Activated naive CD4-positive, alpha-beta T cell treated with anti-CD3 and anti-CD28 coated beads, Interleukin-2, amount 50 U/mL, for 24 hours (primary cell): ENCODE measurements around the gene LBHD1.

Source experiments
- H3K27ac Mint-ChIP-seq: one replicate; pipeline ENCODE4 v1.8.0; 2021; ENCODE audit warnings: mild to moderate bottlenecking, mixed read lengths
- H3K27me3 Mint-ChIP-seq: one replicate; pipeline ENCODE4 v1.8.0; 2021; ENCODE audit warnings: mixed read lengths
- H3K36me3 Mint-ChIP-seq: one replicate; pipeline ENCODE4 v1.8.0; 2021; ENCODE audit warnings: mixed read lengths
- H3K4me1 Mint-ChIP-seq: one replicate; pipeline ENCODE4 v1.8.0; 2021; ENCODE audit warnings: mixed read lengths
- H3K4me3 Mint-ChIP-seq: one replicate; pipeline ENCODE4 v1.8.0; 2021; ENCODE audit warnings: mild to moderate bottlenecking, mixed read lengths
- H3K9me3 Mint-ChIP-seq: one replicate; pipeline ENCODE4 v1.8.0; 2021; ENCODE audit warnings: mixed read lengths

Gene LBHD1

DNA sequence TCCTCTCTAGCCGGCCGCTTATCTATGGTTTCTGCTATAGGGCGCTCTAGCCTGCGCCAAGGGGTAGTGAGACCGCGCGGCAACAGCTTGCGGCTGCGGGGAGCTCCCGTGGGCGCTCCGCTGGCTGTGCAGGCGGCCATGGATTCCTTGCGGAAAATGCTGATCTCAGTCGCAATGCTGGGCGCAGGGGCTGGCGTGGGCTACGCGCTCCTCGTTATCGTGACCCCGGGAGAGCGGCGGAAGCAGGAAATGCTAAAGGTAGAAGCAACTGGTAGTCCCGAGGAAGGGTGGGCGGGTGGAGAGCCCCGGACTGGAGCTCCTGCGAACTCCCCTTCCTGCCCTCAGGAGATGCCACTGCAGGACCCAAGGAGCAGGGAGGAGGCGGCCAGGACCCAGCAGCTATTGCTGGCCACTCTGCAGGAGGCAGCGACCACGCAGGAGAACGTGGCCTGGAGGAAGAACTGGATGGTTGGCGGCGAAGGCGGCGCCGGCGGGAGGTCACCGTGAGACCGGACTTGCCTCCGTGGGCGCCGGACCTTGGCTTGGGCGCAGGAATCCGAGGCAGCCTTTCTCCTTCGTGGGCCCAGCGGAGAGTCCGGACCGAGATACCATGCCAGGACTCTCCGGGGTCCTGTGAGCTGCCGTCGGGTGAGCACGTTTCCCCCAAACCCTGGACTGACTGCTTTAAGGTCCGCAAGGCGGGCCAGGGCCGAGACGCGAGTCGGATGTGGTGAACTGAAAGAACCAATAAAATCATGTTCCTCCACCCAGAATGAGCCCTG is at the start of gene LBHD1, which contains the start of gene UQCC3:
LBHD1 (minus strand) TSS at position 660 of the 782 bp plus-strand sequence. CDS start 2,236 bp downstream, outside the sequence.
UQCC3 (plus strand) TSS at position 66 of the 782 bp plus-strand sequence; CDS start at position 139, 73 bp downstream.
- no peaks in the 10 kb centered on the region for H3K9me3 Mint-ChIP-seq
- H3K27me3 Mint-ChIP-seq = no peaks in the 10 kb centered on the region
- H3K4me1 Mint-ChIP-seq = peaks cover 45% of the 10 kb centered on the region
- H3K36me3 Mint-ChIP-seq = peaks cover 11% of the 10 kb centered on the region
- peak within 1 kb of the TSS; percentile 96 for H3K27ac Mint-ChIP-seq
- H3K4me3 Mint-ChIP-seq = peak within 1 kb of the TSS; percentile 100

- Mint-ChIP-seq H3K27ac (peak overlapping the region; percentile 38), H3K27me3 (no peaks in the 10 kb centered on the region)
These were observed 47.4 kb upstream of the LBHD1 start for GRCh38 chr11:62719302-62719978.

GRCh38 chr11:62716816-62717215 is 44.7 kb upstream of the LBHD1 start:
- Mint-ChIP-seq H3K4me3 (no peak overlapping the region), H3K4me1 (peaks cover 58% of the 10 kb centered on the region), H3K9me3 (no peaks in the 10 kb centered on the region), H3K27ac (peak overlapping the region; percentile 62), H3K27me3 (no peaks in the 10 kb centered on the region), H3K36me3 (peaks cover 32% of the 10 kb centered on the region)

More at GRCh38 chr11:62719302-62719978, 47.4 kb upstream of the LBHD1 start:
- Mint-ChIP-seq H3K4me1 (peaks cover 61% of the 10 kb centered on the region), H3K36me3 (peaks cover 43% of the 10 kb centered on the region), H3K9me3 (no peaks in the 10 kb centered on the region), H3K4me3 (no peak overlapping the region)

DNA sequence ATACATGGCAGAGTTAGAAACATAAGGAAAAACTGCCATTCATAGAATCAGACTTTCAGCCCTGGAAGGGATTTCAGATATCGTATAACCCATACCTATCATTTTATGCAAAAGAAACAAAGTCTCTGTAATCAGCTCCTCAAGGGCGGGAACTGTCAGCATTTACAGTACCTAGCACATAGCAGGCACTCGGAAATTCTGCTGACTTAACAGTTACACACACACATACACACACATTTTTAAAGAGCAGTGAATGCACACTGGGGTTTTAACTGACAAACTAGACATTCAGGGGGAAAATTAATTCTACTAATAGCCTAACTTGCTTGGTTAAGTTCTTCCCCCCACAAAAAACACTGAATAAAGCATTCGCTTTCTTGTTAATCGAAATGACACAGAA is 44.1 kb upstream of the LBHD1 start:
- H3K4me3 Mint-ChIP-seq = no peak overlapping the region
- peaks cover 31% of the 10 kb centered on the region for H3K36me3 Mint-ChIP-seq

DNA sequence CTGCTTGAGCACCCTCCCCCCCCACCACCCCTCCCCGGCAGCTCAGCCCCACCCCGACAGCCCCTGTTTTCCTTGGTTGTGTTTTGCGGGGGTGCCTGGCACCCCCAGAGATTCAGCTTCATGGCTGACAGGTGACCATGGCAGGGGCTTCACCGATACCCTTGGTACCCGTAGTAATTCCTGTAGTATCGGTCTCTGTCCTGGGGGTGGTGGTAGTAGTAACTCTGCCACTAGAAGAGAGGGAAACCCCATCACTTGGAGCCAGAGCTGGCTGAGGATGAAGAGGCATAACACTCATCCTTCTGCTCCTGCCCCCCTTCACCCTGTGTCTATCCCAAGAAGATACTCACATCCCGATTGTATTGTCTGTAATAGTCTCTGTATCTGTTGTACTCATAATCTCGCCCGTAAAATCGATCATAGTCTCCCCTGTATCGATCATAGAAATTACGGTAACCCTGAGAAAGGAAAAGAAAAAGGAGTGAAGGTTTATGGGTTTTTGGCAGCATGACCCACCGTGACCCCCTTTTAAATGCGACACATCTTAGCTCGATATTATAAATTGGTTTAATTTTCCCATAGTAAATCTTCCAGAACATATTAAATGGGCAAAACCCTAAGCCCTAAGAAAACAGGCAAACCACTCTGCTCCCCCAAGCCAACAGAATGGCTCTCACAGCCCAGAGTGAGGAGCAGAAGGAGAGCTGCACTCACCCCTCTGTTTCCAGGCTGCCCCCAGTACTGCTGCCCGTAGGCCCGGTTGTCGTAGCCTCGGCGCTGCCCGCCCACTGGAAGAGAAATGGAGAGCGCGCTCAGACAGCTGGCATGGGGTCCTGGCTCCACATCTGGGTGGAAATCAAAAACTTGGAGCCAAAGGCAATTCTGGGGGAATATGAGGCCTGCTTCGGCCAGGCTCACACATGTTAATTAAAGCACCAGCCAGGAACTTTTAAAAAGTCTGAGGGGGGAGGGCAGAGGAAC is 43.4 kb upstream of the LBHD1 start:
- H3K4me1 Mint-ChIP-seq = peaks cover 51% of the 10 kb centered on the region
- H3K36me3 Mint-ChIP-seq = peaks cover 28% of the 10 kb centered on the region
- no peaks in the 10 kb centered on the region for H3K9me3 Mint-ChIP-seq
- H3K4me3 Mint-ChIP-seq = no peak overlapping the region
- peak overlapping the region; percentile 55 for H3K27ac Mint-ChIP-seq
- no peaks in the 10 kb centered on the region for H3K27me3 Mint-ChIP-seq

More for the DNA sequence above, 44.1 kb upstream of the LBHD1 start:
- H3K27me3 Mint-ChIP-seq = no peaks in the 10 kb centered on the region
- peaks cover 52% of the 10 kb centered on the region for H3K4me1 Mint-ChIP-seq
- H3K9me3 Mint-ChIP-seq = no peaks in the 10 kb centered on the region
- peak overlapping the region; percentile 55 for H3K27ac Mint-ChIP-seq

GRCh38 chr11:62713343-62713742 is 41.3 kb upstream of the LBHD1 start:
- Mint-ChIP-seq H3K4me3 (no peak overlapping the region), H3K9me3 (no peaks in the 10 kb centered on the region), H3K36me3 (peaks cover 19% of the 10 kb centered on the region), H3K27me3 (no peaks in the 10 kb centered on the region), H3K27ac (peak overlapping the region; percentile 80), H3K4me1 (peaks cover 57% of the 10 kb centered on the region)

DNA sequence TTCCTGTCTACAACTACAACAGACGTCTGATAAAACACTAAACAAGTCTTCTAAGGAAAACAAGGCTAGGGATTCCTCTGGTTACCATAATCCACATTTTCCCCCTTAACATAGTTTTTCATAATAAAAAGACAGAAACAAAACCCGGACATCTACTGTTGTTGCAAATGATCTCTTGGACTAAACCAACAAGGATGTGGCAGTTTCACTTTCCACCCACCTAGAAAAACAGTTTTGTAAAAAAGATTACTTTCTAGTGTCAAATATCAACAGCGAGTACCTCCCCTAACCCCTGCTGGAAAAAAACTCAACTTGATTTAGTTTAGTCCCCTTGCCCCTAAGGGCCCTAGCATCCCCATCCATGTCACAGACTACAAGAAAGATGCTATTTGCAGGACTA is 40.8 kb upstream of the LBHD1 start:
- H3K4me1 Mint-ChIP-seq = peaks cover 57% of the 10 kb centered on the region
- no peaks in the 10 kb centered on the region for H3K9me3 Mint-ChIP-seq
- H3K27me3 Mint-ChIP-seq = no peaks in the 10 kb centered on the region
- peaks cover 15% of the 10 kb centered on the region for H3K36me3 Mint-ChIP-seq
- peak overlapping the region; percentile 92 for H3K27ac Mint-ChIP-seq
- no peak overlapping the region for H3K4me3 Mint-ChIP-seq

DNA sequence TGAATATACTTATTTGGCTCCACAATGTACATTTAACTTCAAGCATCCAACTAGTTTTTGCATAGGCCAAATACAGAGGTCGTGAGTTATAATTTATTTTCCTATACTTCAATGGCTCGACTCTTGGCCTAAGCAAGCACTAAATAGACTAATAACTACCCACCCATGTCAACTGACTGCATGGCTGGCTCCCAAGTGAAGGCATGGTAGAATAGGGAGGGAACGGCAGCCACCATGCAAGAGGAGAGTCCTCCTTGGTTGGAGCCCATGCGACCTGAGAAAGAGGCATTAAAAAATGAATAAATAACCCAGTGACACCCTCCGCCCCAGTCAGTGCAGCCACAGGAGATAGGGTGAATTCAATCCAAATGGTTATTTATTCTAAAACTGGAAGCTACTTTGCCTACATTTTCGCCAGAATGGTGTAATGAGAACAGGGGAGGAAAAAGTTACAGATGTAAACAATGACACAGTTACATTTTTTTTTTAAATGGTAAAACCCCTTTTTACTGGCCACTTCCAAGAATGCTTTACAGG is 40.3 kb upstream of the LBHD1 start:
- Mint-ChIP-seq H3K27ac (peak overlapping the region; percentile 92), H3K36me3 (peaks cover 15% of the 10 kb centered on the region), H3K4me3 (no peak overlapping the region), H3K4me1 (peaks cover 61% of the 10 kb centered on the region), H3K27me3 (no peaks in the 10 kb centered on the region), H3K9me3 (no peaks in the 10 kb centered on the region)

- Mint-ChIP-seq H3K27me3 (no peaks in the 10 kb centered on the region), H3K9me3 (no peaks in the 10 kb centered on the region), H3K4me3 (peak overlapping the region; percentile 92), H3K36me3 (peaks cover 8% of the 10 kb centered on the region), H3K27ac (peak overlapping the region; percentile 93), H3K4me1 (peaks cover 68% of the 10 kb centered on the region)
These were observed 37.9 kb upstream of the LBHD1 start for GRCh38 chr11:62710001-62710345.

DNA sequence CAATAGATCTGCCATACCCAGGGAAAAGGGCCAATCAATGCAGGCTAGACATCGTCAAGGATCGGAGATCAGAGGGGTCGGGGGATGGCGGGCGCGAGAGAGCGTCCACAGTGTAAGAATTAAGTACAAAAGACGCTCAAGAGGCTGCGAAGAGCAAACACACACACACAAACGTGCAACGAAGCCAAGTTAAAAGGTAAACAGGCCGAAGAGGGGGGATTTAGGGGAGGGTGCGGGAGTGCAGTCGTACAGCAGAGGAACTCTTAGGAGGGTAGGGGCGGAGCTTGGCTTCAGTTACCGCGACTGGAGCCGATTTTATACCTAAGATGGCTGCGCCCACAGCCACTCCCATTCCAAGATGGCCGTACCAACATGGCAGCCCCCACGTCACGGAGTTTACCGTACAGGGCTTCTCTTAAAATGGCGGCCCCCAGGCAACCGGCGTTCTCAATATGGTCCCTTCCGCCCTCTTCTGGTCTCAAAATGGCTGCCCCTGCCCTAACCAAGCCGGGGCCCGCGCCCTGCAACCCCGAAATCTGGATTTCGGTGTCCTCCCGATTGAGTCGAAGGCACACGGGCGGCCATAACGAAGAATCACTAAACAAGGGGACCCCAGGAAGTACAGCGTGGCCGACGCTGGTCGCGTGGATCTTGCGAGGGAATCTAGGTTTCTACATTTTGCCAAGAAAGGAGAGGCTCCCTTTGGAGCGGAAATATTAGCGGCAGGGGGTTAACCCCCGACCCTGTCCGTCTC is 37.4 kb upstream of the LBHD1 start:
- Mint-ChIP-seq H3K27ac (peak overlapping the region; percentile 93), H3K9me3 (no peaks in the 10 kb centered on the region), H3K4me1 (peaks cover 68% of the 10 kb centered on the region), H3K27me3 (no peaks in the 10 kb centered on the region), H3K36me3 (peaks cover 8% of the 10 kb centered on the region), H3K4me3 (peak overlapping the region; percentile 92)

DNA sequence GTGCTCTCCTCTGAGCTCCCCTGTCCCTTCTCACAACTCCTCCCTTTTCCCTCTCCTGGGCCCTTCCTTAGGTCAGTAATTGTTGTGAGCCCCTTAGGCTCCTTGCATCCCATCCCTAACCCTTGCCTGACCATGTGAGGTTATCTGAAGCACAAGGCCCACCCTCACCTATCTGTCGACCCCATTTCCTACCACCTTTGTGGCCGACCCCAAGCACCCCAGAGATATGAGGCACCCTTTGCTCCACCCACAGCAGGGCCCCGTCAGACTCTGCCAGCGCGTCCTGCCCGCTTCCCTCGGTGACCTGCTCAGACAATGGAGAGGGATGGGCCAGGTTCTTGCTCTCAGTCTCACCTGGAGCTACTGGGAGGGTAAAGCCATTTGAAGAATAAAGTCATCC is 36.7 kb upstream of the LBHD1 start:
- peaks cover 65% of the 10 kb centered on the region for H3K4me1 Mint-ChIP-seq
- peak overlapping the region; percentile 92 for H3K4me3 Mint-ChIP-seq
- peak overlapping the region; percentile 93 for H3K27ac Mint-ChIP-seq
- no peaks in the 10 kb centered on the region for H3K27me3 Mint-ChIP-seq
- no peaks in the 10 kb centered on the region for H3K9me3 Mint-ChIP-seq
- H3K36me3 Mint-ChIP-seq = peaks cover 8% of the 10 kb centered on the region

DNA sequence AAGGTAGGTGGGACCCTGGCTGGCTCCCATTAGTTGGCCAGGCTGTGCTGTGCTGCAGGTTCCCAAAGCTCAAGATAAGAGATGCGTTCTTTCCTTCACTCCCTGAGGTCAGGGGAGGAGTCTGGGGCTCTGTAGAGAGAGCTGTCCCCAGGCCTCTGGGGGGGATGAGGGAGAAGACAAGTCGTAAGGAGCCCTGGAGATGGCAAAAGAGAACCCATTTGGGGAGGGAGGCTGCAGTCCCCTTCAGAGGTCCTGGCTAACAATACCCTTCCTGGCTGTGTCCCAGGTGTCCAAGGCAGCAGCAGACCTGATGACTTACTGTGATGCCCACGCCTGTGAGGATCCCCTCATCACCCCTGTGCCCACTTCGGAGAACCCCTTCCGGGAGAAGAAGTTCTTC is 36.3 kb upstream of the LBHD1 start:
- peak overlapping the region; percentile 93 for H3K27ac Mint-ChIP-seq
- H3K4me1 Mint-ChIP-seq = peaks cover 62% of the 10 kb centered on the region
- H3K36me3 Mint-ChIP-seq = peaks cover 8% of the 10 kb centered on the region

GRCh38 chr11:62707277-62707861 is 35.3 kb upstream of the LBHD1 start, which contains the start of the genes BSCL2 and GNG3:
BSCL2 (minus strand) TSS chr11:62707424; CDS start chr11:62707195, 229 bp downstream.
GNG3 (plus strand) TSS chr11:62707676; CDS start chr11:62708296, 620 bp downstream.
- peaks cover 52% of the 10 kb centered on the region for H3K4me1 Mint-ChIP-seq

More for the DNA sequence above, 36.3 kb upstream of the LBHD1 start:
- Mint-ChIP-seq H3K4me3 (peak overlapping the region; percentile 92), H3K27me3 (no peaks in the 10 kb centered on the region), H3K9me3 (no peaks in the 10 kb centered on the region)

GRCh38 chr11:62706850-62707247 is 34.8 kb upstream of the LBHD1 start:
- Mint-ChIP-seq H3K27me3 (no peaks in the 10 kb centered on the region), H3K27ac (peak overlapping the region; percentile 41), H3K9me3 (no peaks in the 10 kb centered on the region), H3K36me3 (peaks cover 3% of the 10 kb centered on the region), H3K4me1 (peaks cover 48% of the 10 kb centered on the region), H3K4me3 (peak overlapping the region; percentile 58)

More at GRCh38 chr11:62707277-62707861, 35.3 kb upstream of the LBHD1 start, which contains the start of the genes BSCL2 and GNG3:
- Mint-ChIP-seq H3K4me3 (peak within 1 kb of the TSS; percentile 92), H3K27ac (peak within 1 kb of the TSS; percentile 93), H3K36me3 (peaks cover 5% of the 10 kb centered on the region), H3K9me3 (no peaks in the 10 kb centered on the region), H3K27me3 (no peaks in the 10 kb centered on the region)
